Left lung (tissue), 10 donors: Measurements from ENCODE around the gene IL34. TPM values are rescaled to one million over a fixed set of nuclear protein-coding genes. Genes with fewer than 3 reads are reported as not detected.

Source experiments
- ATAC-seq: fragments of 200-7000 bp; cut with Tn5 transposase; one replicate; pipeline ENCODE4 v1.9.1; 2020; ENCODE audit warnings: moderate library complexity
- DNase-seq, 4 donors: peaks; one replicate each; pipeline ENCODE4 v3.0.0-alpha.2; 2013 to 2020
- H3K27ac ChIP-seq, 2 donors: fragments of 200-600 bp; sonication (generic) in 1 of 2; one replicate each; pipeline versions ENCODE4 v1.5.0 to v1.8.0; 2020 to 2021
- H3K27me3 ChIP-seq, 2 donors: fragments of 200-600 bp; sonication (generic) in 1 of 2; one replicate each; pipeline versions ENCODE4 v1.5.0 to v1.8.0; 2020 to 2021
- H3K36me3 ChIP-seq, 2 donors: fragments of 200-600 bp; sonication (generic) in 1 of 2; one replicate each; pipeline versions ENCODE4 v1.5.0 to v1.8.0; 2020 to 2021
- H3K4me1 ChIP-seq, 2 donors: fragments of 200-600 bp; one replicate each; pipeline ENCODE4 v1.8.0; 2021
- H3K4me3 ChIP-seq, 2 donors: fragments of 200-600 bp; sonication (generic) in 1 of 2; one replicate each; pipeline versions ENCODE4 v1.5.0 to v1.8.0; 2020 to 2021; ENCODE audit warnings: mild to moderate bottlenecking in 1 of 2
- H3K9me3 ChIP-seq, 2 donors: fragments of 200-600 bp; sonication (generic) in 1 of 2; one replicate each; pipeline versions ENCODE4 v1.5.0 to v1.8.0; 2020 to 2021
- CTCF ChIP-seq, 2 donors: fragments of 200-600 bp; sonication (generic) in 1 of 2; IDR thresholded peaks; one replicate each; pipeline versions ENCODE4 v1.5.0 to v1.8.0; 2021; ENCODE audit warnings: antibody characterized with exemption in 2 of 2
- intact Hi-C, 2 donors: fragments of 100-400 bp; cut with DNase I; formaldehyde crosslinking; loops; one replicate each; pipeline versions ENCODE4 v1.11.2 to v1.14.2; 2022
- polyA plus RNA-seq, 6 donors: library from polyadenylated mRNA; unstranded; fragments of 120-200 nt; gene quantifications; one replicate each; pipeline ENCODE4 v1.2.1, GENCODE V29; 2013; ENCODE audit not compliant: insufficient read length in 6 of 6
- total RNA-seq, 2 donors: library from RNA; stranded (reverse); fragmentation: NEBNext Ultra II Directional; extraction: Animal tissue kit (Norgen Biotek cat#: 25700); gene quantifications; one replicate each; pipeline ENCODE4 v1.2.1, GENCODE V29; 2021
- donor health status: DM: no; HTN: yes; CAD: no.
- donor health status: DM: no; HTN: no; CAD: no.

The IL34 gene
- total and polyA plus RNA-seq, 8 donors, result 0.24 to 4.1 (median 0.45) TPM

GRCh38 chr16:70601576-70602575, 44.5 kb upstream of the IL34 start:
- no peak overlapping the region for H3K27ac ChIP-seq
- no peak overlapping the region for H3K4me3 ChIP-seq
- TF ChIP-seq CTCF (IDR thresholded peaks at IDR 0.05), result no peak
- H3K27me3 ChIP-seq, result no peaks in the 10 kb centered on the region
- no peaks in the 10 kb centered on the region for H3K9me3 ChIP-seq
- ATAC-seq (no peak), DNase-seq (no peak)
- intact Hi-C loops, result no loop called here
- no peaks in the 10 kb centered on the region for H3K36me3 ChIP-seq
- H3K4me1 ChIP-seq, result no peaks in the 10 kb centered on the region

- intact Hi-C loops, result no loop called here
- no peak for DNase-seq
- no peaks in the 10 kb centered on the region for H3K36me3 ChIP-seq
- no peak overlapping the region for H3K27ac ChIP-seq
- no peaks in the 10 kb centered on the region for H3K9me3 ChIP-seq
- no peak overlapping the region for H3K4me3 ChIP-seq
- no peak for ATAC-seq
- no peaks in the 10 kb centered on the region for H3K4me1 ChIP-seq
- no peaks in the 10 kb centered on the region for H3K27me3 ChIP-seq
- no peak for TF ChIP-seq CTCF (IDR thresholded peaks at IDR 0.05)
These were observed 43.5 kb upstream of the IL34 start for GRCh38 chr16:70602831-70603230.

GRCh38 chr16:70604407-70605282, 41.7 kb upstream of the IL34 start:
- H3K36me3 ChIP-seq, result no peaks in the 10 kb centered on the region
- DNase-seq (no peak), ATAC-seq (no peak)
- intact Hi-C loops, result no loop called here
- no peaks in the 10 kb centered on the region for H3K9me3 ChIP-seq
- H3K27ac ChIP-seq, result no peak overlapping the region
- no peak overlapping the region for H3K4me3 ChIP-seq
- H3K27me3 ChIP-seq, result no peaks in the 10 kb centered on the region
- TF ChIP-seq CTCF (IDR thresholded peaks at IDR 0.05), result no peak
- H3K4me1 ChIP-seq, result no peaks in the 10 kb centered on the region

- TF ChIP-seq CTCF (IDR thresholded peaks at IDR 0.05), result no peak
- intact Hi-C loops, result no loop called here
- Histone ChIP-seq H3K27me3 (no peaks in the 10 kb centered on the region), H3K4me1 (no peaks in the 10 kb centered on the region), H3K36me3 (no peaks in the 10 kb centered on the region), H3K4me3 (no peak overlapping the region), H3K9me3 (no peaks in the 10 kb centered on the region), H3K27ac (no peak overlapping the region)
- DNase-seq (no peak), ATAC-seq (no peak)
These were observed 41.1 kb upstream of the IL34 start for GRCh38 chr16:70605283-70605657.

GRCh38 chr16:70608521-70608920, 37.8 kb upstream of the IL34 start:
- no peak overlapping the region for H3K4me3 ChIP-seq
- H3K27ac ChIP-seq, result no peak overlapping the region
- DNase-seq (no peak), ATAC-seq (no peak)
- no peaks in the 10 kb centered on the region for H3K4me1 ChIP-seq
- no peaks in the 10 kb centered on the region for H3K9me3 ChIP-seq
- no peaks in the 10 kb centered on the region for H3K36me3 ChIP-seq
- no peak for TF ChIP-seq CTCF (IDR thresholded peaks at IDR 0.05)
- intact Hi-C loops, result no loop called here
- no peaks in the 10 kb centered on the region for H3K27me3 ChIP-seq
